ENCODE measurements around the gene HERC3.
A peak's percentile ranks its signal among the peaks of the same experiment; 100 is the strongest.

Gene HERC3

GRCh38 chr4:88591787-88592599 lies at the start of gene HERC3:
Gene HERC3, plus strand, starts transcription at chr4:88592480. Its CDS starts 13,344 bp downstream, at chr4:88605824.
- peak; percentile 86 for DNase-seq (ENCODE audit: low read depth)
- peak; percentile 11 for TF ChIP-seq CTCF (conservative IDR thresholded peaks at IDR 0.05; ENCODE audit: low read depth, low read length)
- H3K4me3 ChIP-seq (ENCODE audit: low read depth, low read length), result peak within 1 kb of the TSS; percentile 82

GRCh38 chr4:88549815-88550214 lies 42.5 kb upstream of the HERC3 start:
- no peak for TF ChIP-seq CTCF (conservative IDR thresholded peaks at IDR 0.05; ENCODE audit: low read depth, low read length)
- H3K4me3 ChIP-seq (ENCODE audit: low read depth, low read length), result no peak overlapping the region
- no peak for DNase-seq (ENCODE audit: low read depth)

- no peak for TF ChIP-seq CTCF (conservative IDR thresholded peaks at IDR 0.05; ENCODE audit: low read depth, low read length)
- DNase-seq (ENCODE audit: low read depth), result no peak
Measured at GRCh38 chr4:88567591-88567990, 24.7 kb upstream of the HERC3 start.

GRCh38 chr4:88570001-88570400 lies 22.3 kb upstream of the HERC3 start:
- TF ChIP-seq CTCF (conservative IDR thresholded peaks at IDR 0.05; ENCODE audit: low read depth, low read length), result no peak
- DNase-seq (ENCODE audit: low read depth), result no peak
- H3K4me3 ChIP-seq (ENCODE audit: low read depth, low read length), result no peak overlapping the region

More at GRCh38 chr4:88567591-88567990, 24.7 kb upstream of the HERC3 start:
- no peak overlapping the region for H3K4me3 ChIP-seq (ENCODE audit: low read depth, low read length)

GRCh38 chr4:88573276-88573980 lies 18.9 kb upstream of the HERC3 start:
- H3K4me3 ChIP-seq (ENCODE audit: low read depth, low read length), result no peak overlapping the region
- no peak for DNase-seq (ENCODE audit: low read depth)
- TF ChIP-seq CTCF (conservative IDR thresholded peaks at IDR 0.05; ENCODE audit: low read depth, low read length), result no peak

- no peak overlapping the region for H3K4me3 ChIP-seq (ENCODE audit: low read depth, low read length)
- DNase-seq (ENCODE audit: low read depth), result peak; percentile 20
- peak; percentile 30 for TF ChIP-seq CTCF (conservative IDR thresholded peaks at IDR 0.05; ENCODE audit: low read depth, low read length)
Measured at GRCh38 chr4:88573995-88574394, 18.3 kb upstream of the HERC3 start.

Data from choroid plexus epithelial cell (primary cell).